NOMO-1 (cell line): Measurements from ENCODE around the gene ADAM19.
A peak's percentile ranks its signal among the peaks of the same experiment; 100 is the strongest.

Experiments
- DNase-seq, 2 experiments: peaks; one replicate each; lab custom pipeline; 2025; ENCODE audit not compliant: unreplicated experiment in 2 of 2; lab: John Stamatoyannopoulos, UW

Gene ADAM19

GRCh38 chr5:157469073-157469472 lies 106.5 kb downstream of the ADAM19 start:
- DNase-seq: no peak

GRCh38 chr5:157468293-157468965 lies 107.1 kb downstream of the ADAM19 start:
- no peak for DNase-seq

- peak; percentile 71 to 92 for DNase-seq
Measured at GRCh38 chr5:157464519-157465171, 110.9 kb downstream of the ADAM19 start.

GRCh38 chr5:157463621-157464518 lies 111.7 kb downstream of the ADAM19 start:
- DNase-seq: peak in 1 of 2 experiments; percentile 54

- DNase-seq: no peak
Measured at GRCh38 chr5:157463081-157463480, 112.5 kb downstream of the ADAM19 start.

- DNase-seq: no peak
Measured at GRCh38 chr5:157460921-157461792, 114.4 kb downstream of the ADAM19 start.

- DNase-seq: no peak
Measured at GRCh38 chr5:157459715-157460599, 115.6 kb downstream of the ADAM19 start, which contains the start of gene NIPAL4. NIPAL4 (plus strand) TSS chr5:157460213; CDS start chr5:157460321, 108 bp downstream.

- DNase-seq: no peak
Measured at GRCh38 chr5:157458835-157459234, 116.7 kb downstream of the ADAM19 start.

GRCh38 chr5:157457391-157457790 lies 118.2 kb downstream of the ADAM19 start:
- DNase-seq: no peak

GRCh38 chr5:157456301-157456700 lies 119.3 kb downstream of the ADAM19 start:
- no peak for DNase-seq

GRCh38 chr5:157455057-157455456 lies 120.5 kb downstream of the ADAM19 start:
- DNase-seq: no peak

GRCh38 chr5:157454273-157454672 lies 121.3 kb downstream of the ADAM19 start:
- DNase-seq: no peak

GRCh38 chr5:157451806-157452205 lies 123.8 kb downstream of the ADAM19 start:
- no peak for DNase-seq

GRCh38 chr5:157450024-157450423 lies 125.6 kb downstream of the ADAM19 start:
- no peak for DNase-seq

- DNase-seq: no peak
Measured at GRCh38 chr5:157449011-157449723, 126.4 kb downstream of the ADAM19 start.

- DNase-seq: no peak
Measured at GRCh38 chr5:157447201-157447637, 128.4 kb downstream of the ADAM19 start.

- DNase-seq: peak in 1 of 2 experiments; percentile 28
Measured at GRCh38 chr5:157446412-157446935, 129.1 kb downstream of the ADAM19 start.

- DNase-seq: no peak
Measured at GRCh38 chr5:157445745-157446411, 129.7 kb downstream of the ADAM19 start.
